Progenitor cell of endocrine pancreas (in vitro differentiated cells): ENCODE results near the gene TMUB2. TPM values are rescaled to one million over a fixed set of nuclear protein-coding genes. Genes with fewer than 3 reads are reported as not detected.

Experiments used
- DNase-seq: peaks from one replicate; pipeline ENCODE4 v3.0.0; 2021; ENCODE audit warnings: low spot score; ENCODE audit not compliant: unreplicated experiment
- H3K27ac Mint-ChIP-seq: 2 replicates; pipeline ENCODE4 v1.8.0; 2021; ENCODE audit warnings: mild to moderate bottlenecking, moderate library complexity, mixed read lengths
- H3K27me3 Mint-ChIP-seq: 2 replicates; pipeline ENCODE4 v1.8.0; 2021; ENCODE audit warnings: mixed read lengths
- H3K36me3 Mint-ChIP-seq: 2 replicates; pipeline ENCODE4 v1.8.0; 2022; ENCODE audit warnings: mixed read lengths; ENCODE audit not compliant: insufficient read depth
- H3K4me1 Mint-ChIP-seq: 2 replicates; pipeline ENCODE4 v1.8.0; 2021; ENCODE audit warnings: low read depth, mixed read lengths
- H3K4me3 Mint-ChIP-seq: 2 replicates; pipeline ENCODE4 v1.8.0; 2021; ENCODE audit warnings: low read depth, mild to moderate bottlenecking, moderate library complexity, mixed read lengths
- H3K9me3 Mint-ChIP-seq: 2 replicates; pipeline ENCODE4 v1.8.0; 2021; ENCODE audit warnings: low read depth, mixed read lengths
- CTCF ChIP-seq: fragments of 200-600 bp; sonication (generic); IDR thresholded peaks from one replicate; pipeline ENCODE4 v1.5.0; 2021; ENCODE audit warnings: antibody characterized with exemption, mild to moderate bottlenecking; ENCODE audit not compliant: unreplicated experiment
- total RNA-seq: library from RNA; stranded (reverse); gene quantifications from 2 replicates; pipeline ENCODE4 v1.2.1, GENCODE V29; 2021

Gene TMUB2
- total RNA-seq, 1 donor from 2014 or later: 50.3 TPM

- Mint-ChIP-seq H3K9me3 (no peaks in the 10 kb centered on the region), H3K4me3 (no peak overlapping the region), H3K27ac (no peak overlapping the region), H3K36me3 (peaks cover 12% of the 10 kb centered on the region), H3K4me1 (peaks cover 8% of the 10 kb centered on the region), H3K27me3 (no peaks in the 10 kb centered on the region)
- no peak for TF ChIP-seq CTCF
- DNase-seq: no peak
Observed at GRCh38 chr17:44174427-44174826, 12.3 kb upstream of the TMUB2 start.

- Mint-ChIP-seq H3K4me1 (peaks cover 2% of the 10 kb centered on the region), H3K9me3 (no peaks in the 10 kb centered on the region), H3K27ac (no peak overlapping the region), H3K36me3 (peaks cover 12% of the 10 kb centered on the region), H3K27me3 (no peaks in the 10 kb centered on the region), H3K4me3 (no peak overlapping the region)
- TF ChIP-seq CTCF: no peak
- DNase-seq: no peak
Observed at GRCh38 chr17:44176257-44176656, 10.5 kb upstream of the TMUB2 start.

GRCh38 chr17:44176671-44177501 is 9.9 kb upstream of the TMUB2 start:
- H3K4me1 Mint-ChIP-seq: peaks cover 2% of the 10 kb centered on the region
- H3K9me3 Mint-ChIP-seq: no peaks in the 10 kb centered on the region
- TF ChIP-seq CTCF: no peak
- peaks cover 16% of the 10 kb centered on the region for H3K36me3 Mint-ChIP-seq
- DNase-seq: no peak
- no peak overlapping the region for H3K4me3 Mint-ChIP-seq
- H3K27ac Mint-ChIP-seq: no peak overlapping the region
- no peaks in the 10 kb centered on the region for H3K27me3 Mint-ChIP-seq

GRCh38 chr17:44177640-44178039 is 9.1 kb upstream of the TMUB2 start:
- H3K36me3 Mint-ChIP-seq: peaks cover 20% of the 10 kb centered on the region
- peak overlapping the region; percentile 24 for H3K27ac Mint-ChIP-seq
- H3K4me1 Mint-ChIP-seq: no peaks in the 10 kb centered on the region
- H3K4me3 Mint-ChIP-seq: no peak overlapping the region
- no peak for DNase-seq
- no peaks in the 10 kb centered on the region for H3K9me3 Mint-ChIP-seq
- no peak for TF ChIP-seq CTCF
- H3K27me3 Mint-ChIP-seq: no peaks in the 10 kb centered on the region

- H3K27me3 Mint-ChIP-seq: no peaks in the 10 kb centered on the region
- H3K36me3 Mint-ChIP-seq: peaks cover 20% of the 10 kb centered on the region
- H3K27ac Mint-ChIP-seq: no peak overlapping the region
- no peaks in the 10 kb centered on the region for H3K4me1 Mint-ChIP-seq
- no peak overlapping the region for H3K4me3 Mint-ChIP-seq
- no peak for TF ChIP-seq CTCF
- no peaks in the 10 kb centered on the region for H3K9me3 Mint-ChIP-seq
- DNase-seq: no peak
Observed at GRCh38 chr17:44178133-44178532, 8.6 kb upstream of the TMUB2 start.
